SK-N-MC (cell line): Measurements from ENCODE around the gene SCIN.

Source experiments
- EZH2 ChIP-seq: fragments of 200-600 bp; sonication (generic); IDR thresholded peaks from one replicate; pipeline ENCODE4 v1.6.1; 2017; ENCODE audit warnings: antibody characterized with exemption
- FOXP2 ChIP-seq: optimal IDR thresholded peaks from 2 replicates; pipeline ENCODE3; 2011; ENCODE audit warnings: mild to moderate bottlenecking, moderate library complexity; ENCODE audit not compliant: insufficient read depth; ENCODE audit errors: extremely low read length, control extremely low read depth
- POLR2AphosphoS5 ChIP-seq: IDR thresholded peaks from 2 replicates; pipeline ENCODE4 v1.6.1; 2012; ENCODE audit warnings: mild to moderate bottlenecking, low read depth, low read length, borderline replicate concordance

GRCh38 chr7:12661581-12661980 lies 91.1 kb downstream of the SCIN start:
- no peak for TF ChIP-seq EZH2
- no peak for TF ChIP-seq POLR2AphosphoS5
- TF ChIP-seq FOXP2, result no peak
